Panc1 (cell line): ENCODE results near the gene CCL2. TPM values are rescaled to one million over a fixed set of nuclear protein-coding genes. Genes with fewer than 3 reads are reported as not detected.

Experiments used
- ATAC-seq: fragments of 200-7000 bp; cut with Tn5 transposase; 2 replicates; pipeline ENCODE4 v1.9.1; 2020; ENCODE audit warnings: mild to moderate bottlenecking, moderate library complexity
- BruUV-seq: library from RNA; stranded (reverse); fragments of 400-500 nt; replicated peaks from 2 replicates; lab custom pipeline; 2021; lab: Mats Ljungman, UMichigan
- CTCF ChIA-PET: fragments of 300-600 bp; sonication (Branson Sonifier 250); formaldehyde crosslinking; loops from one replicate; lab custom pipeline; 2022; ENCODE audit warnings: antibody characterized with exemption; lab: Charles Lee
- POLR2A ChIA-PET: fragments of 300-600 bp; sonication (Branson Sonifier 250); formaldehyde crosslinking; loops from one replicate; lab custom pipeline; 2022; ENCODE audit warnings: antibody characterized with exemption; lab: Charles Lee
- DNase-seq: peaks from one replicate; pipeline ENCODE4 v3.0.0-alpha.2; 2010; ENCODE audit warnings: low read depth, low spot score
- H3K27ac ChIP-seq: 2 replicates; pipeline ENCODE4 v1.5.1; 2011; ENCODE audit warnings: mild to moderate bottlenecking, low read length, inconsistent platforms
- H3K27me3 ChIP-seq: fragments of 200-500 bp; sonication (Bioruptor generic); 2 replicates; pipeline ENCODE4 v1.6.0; 2014; ENCODE audit warnings: low read length, inconsistent platforms; ENCODE audit not compliant: control insufficient read depth, insufficient read depth
- H3K36me3 ChIP-seq: fragments of 200-500 bp; sonication (Bioruptor generic); 2 replicates; pipeline ENCODE4 v1.5.1; 2014; ENCODE audit warnings: inconsistent platforms, mild to moderate bottlenecking, low read length, moderate library complexity; ENCODE audit not compliant: control insufficient read depth, insufficient read depth
- H3K4me1 ChIP-seq: 2 replicates; pipeline ENCODE4 v1.5.1; 2011; ENCODE audit warnings: inconsistent platforms, mild to moderate bottlenecking, low read length, moderate library complexity; ENCODE audit not compliant: control insufficient read depth, insufficient read depth
- H3K4me3 ChIP-seq, 2 experiments: 2 replicates each; pipeline ENCODE4 v1.5.1; 2011 to 2012; ENCODE audit warnings: low read depth in 2 of 2, low read length in 2 of 2, mild to moderate bottlenecking in 2 of 2, inconsistent platforms in 1 of 2, moderate library complexity in 1 of 2
- H3K9me3 ChIP-seq: fragments of 200-500 bp; sonication (Bioruptor generic); 2 replicates; pipeline ENCODE4 v1.5.1; 2014; ENCODE audit warnings: low read depth, mild to moderate bottlenecking, inconsistent platforms, low read length, moderate library complexity; ENCODE audit not compliant: control insufficient read depth, insufficient read depth
- POLR2AphosphoS5 ChIP-seq: IDR thresholded peaks from 2 replicates; pipeline ENCODE4 v1.6.1; 2012; ENCODE audit warnings: mild to moderate bottlenecking, low read depth, low read length, moderate library complexity
- SIN3A ChIP-seq: IDR thresholded peaks from 2 replicates; pipeline ENCODE4 v1.6.1; 2012; ENCODE audit warnings: low read depth, mild to moderate bottlenecking, low read length, moderate library complexity, borderline replicate concordance; ENCODE audit not compliant: insufficient read depth
- TCF7L2 ChIP-seq: IDR thresholded peaks from 2 replicates; pipeline ENCODE4 v1.6.1; 2011; ENCODE audit warnings: mild to moderate bottlenecking, low read depth, low read length, inconsistent platforms
- in situ Hi-C: cut with HindIII; loops from 2 replicates; pipeline ENCODE4 v1.10.0; 2016; ENCODE audit warnings: low sequenced_read_pairs, low pct_unique_long_range_greater_than_20kb
- intact Hi-C: fragments of 100-400 bp; cut with micrococcal nuclease; formaldehyde crosslinking; loops from one replicate; pipeline ENCODE4 v1.10.0; 2022; ENCODE audit not compliant: unreplicated experiment
- total RNA-seq: library from RNA; stranded (reverse); gene quantifications from one replicate; pipeline ENCODE4 v1.2.1, GENCODE V29; 2021; ENCODE audit not compliant: unreplicated experiment
- TF ChIP-seq, protein P1 (sequence below): fragments of 450-650 bp; IDR thresholded peaks from 2 replicates; pipeline ENCODE4 v1.5.1; 2017; ENCODE audit warnings: mild to moderate bottlenecking
- TF ChIP-seq, protein P2 (sequence below), 2 experiments: IDR thresholded peaks; 2 replicates each; pipeline ENCODE4 v1.6.1; 2011 to 2012; ENCODE audit warnings: low read depth in 2 of 2, control low read depth in 1 of 2, low read length in 1 of 2, mild to moderate bottlenecking in 1 of 2, moderate library complexity in 1 of 2; ENCODE audit not compliant: insufficient read depth in 1 of 2

The CCL2 gene
- total RNA-seq, 1 experiment from 2014 or later: 513 TPM

DNA sequence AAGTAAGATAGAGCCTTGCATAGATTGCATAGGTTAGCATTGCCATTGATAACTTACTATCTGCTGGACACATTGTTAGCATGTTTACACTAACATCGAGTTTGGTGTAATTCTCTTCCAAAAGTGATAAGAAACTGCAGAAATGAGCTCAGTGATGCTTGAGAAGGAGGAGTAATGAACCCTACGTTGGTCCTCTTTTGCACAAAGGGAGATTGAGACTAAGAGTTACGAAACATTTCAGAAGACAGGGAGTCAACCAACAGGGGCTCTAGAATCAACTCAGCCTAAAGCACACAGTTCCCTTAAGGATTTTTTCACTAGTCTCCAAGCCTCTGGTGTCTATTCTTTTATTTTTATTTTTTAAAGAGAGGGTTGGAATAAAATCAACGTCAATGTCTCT is 21.7 kb downstream of the CCL2 start:
- TF ChIP-seq, protein P1, sequence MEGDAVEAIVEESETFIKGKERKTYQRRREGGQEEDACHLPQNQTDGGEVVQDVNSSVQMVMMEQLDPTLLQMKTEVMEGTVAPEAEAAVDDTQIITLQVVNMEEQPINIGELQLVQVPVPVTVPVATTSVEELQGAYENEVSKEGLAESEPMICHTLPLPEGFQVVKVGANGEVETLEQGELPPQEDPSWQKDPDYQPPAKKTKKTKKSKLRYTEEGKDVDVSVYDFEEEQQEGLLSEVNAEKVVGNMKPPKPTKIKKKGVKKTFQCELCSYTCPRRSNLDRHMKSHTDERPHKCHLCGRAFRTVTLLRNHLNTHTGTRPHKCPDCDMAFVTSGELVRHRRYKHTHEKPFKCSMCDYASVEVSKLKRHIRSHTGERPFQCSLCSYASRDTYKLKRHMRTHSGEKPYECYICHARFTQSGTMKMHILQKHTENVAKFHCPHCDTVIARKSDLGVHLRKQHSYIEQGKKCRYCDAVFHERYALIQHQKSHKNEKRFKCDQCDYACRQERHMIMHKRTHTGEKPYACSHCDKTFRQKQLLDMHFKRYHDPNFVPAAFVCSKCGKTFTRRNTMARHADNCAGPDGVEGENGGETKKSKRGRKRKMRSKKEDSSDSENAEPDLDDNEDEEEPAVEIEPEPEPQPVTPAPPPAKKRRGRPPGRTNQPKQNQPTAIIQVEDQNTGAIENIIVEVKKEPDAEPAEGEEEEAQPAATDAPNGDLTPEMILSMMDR: no peak
- TF ChIP-seq, protein P2, sequence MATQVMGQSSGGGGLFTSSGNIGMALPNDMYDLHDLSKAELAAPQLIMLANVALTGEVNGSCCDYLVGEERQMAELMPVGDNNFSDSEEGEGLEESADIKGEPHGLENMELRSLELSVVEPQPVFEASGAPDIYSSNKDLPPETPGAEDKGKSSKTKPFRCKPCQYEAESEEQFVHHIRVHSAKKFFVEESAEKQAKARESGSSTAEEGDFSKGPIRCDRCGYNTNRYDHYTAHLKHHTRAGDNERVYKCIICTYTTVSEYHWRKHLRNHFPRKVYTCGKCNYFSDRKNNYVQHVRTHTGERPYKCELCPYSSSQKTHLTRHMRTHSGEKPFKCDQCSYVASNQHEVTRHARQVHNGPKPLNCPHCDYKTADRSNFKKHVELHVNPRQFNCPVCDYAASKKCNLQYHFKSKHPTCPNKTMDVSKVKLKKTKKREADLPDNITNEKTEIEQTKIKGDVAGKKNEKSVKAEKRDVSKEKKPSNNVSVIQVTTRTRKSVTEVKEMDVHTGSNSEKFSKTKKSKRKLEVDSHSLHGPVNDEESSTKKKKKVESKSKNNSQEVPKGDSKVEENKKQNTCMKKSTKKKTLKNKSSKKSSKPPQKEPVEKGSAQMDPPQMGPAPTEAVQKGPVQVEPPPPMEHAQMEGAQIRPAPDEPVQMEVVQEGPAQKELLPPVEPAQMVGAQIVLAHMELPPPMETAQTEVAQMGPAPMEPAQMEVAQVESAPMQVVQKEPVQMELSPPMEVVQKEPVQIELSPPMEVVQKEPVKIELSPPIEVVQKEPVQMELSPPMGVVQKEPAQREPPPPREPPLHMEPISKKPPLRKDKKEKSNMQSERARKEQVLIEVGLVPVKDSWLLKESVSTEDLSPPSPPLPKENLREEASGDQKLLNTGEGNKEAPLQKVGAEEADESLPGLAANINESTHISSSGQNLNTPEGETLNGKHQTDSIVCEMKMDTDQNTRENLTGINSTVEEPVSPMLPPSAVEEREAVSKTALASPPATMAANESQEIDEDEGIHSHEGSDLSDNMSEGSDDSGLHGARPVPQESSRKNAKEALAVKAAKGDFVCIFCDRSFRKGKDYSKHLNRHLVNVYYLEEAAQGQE (IDR thresholded peaks at IDR 0.05; ENCODE audit: insufficient read depth in 1 of 2, low read depth in 2 of 2, low read length in 1 of 2): no peak
- no peak for TF ChIP-seq POLR2AphosphoS5
- no peak for TF ChIP-seq TCF7L2
- TF ChIP-seq SIN3A: no peak
- DNase-seq (no peak), ATAC-seq (no peak)
- intact Hi-C loops: no loop called here
- no peaks in the 10 kb centered on the region for H3K27me3 ChIP-seq
- H3K9me3 ChIP-seq: no peaks in the 10 kb centered on the region
- peaks cover 10% of the 10 kb centered on the region for H3K4me1 ChIP-seq
- CTCF ChIA-PET: interaction anchor here (1.5 kb wide), 1 partner anchor 85 kb away, joined by 4 read pairs; no protein-coding TSS in a partner anchor
- no peak overlapping the region for H3K4me3 ChIP-seq
- no peaks in the 10 kb centered on the region for H3K36me3 ChIP-seq
- POLR2A ChIA-PET: no interaction called here
- in situ Hi-C loops: no loop called here
- no TSS peak for BruUV-seq
- H3K27ac ChIP-seq: peak overlapping the region; percentile 9; the same call in 1 of the 2 replicates

DNA sequence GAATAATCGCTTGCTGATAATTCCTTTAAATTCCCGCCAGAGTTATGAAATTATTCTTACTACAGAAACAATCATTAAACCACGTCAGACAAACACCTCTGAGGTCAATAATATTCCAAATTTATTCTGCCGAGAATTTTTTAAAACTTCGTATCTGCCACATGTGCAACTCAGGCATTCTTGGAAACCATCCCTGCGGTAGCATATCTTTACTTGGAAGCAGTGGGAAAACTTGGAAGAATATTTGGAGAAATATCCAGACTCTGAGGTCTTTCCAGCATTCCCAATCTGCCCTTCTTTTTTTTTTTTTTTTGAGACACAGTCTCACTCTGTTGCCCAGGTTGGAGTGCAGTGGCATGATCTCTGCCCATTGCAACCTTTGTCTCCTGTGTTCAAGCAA is 28.5 kb downstream of the CCL2 start:
- Histone ChIP-seq H3K9me3 (no peaks in the 10 kb centered on the region), H3K36me3 (no peaks in the 10 kb centered on the region), H3K27ac (no peak overlapping the region), H3K4me1 (no peaks in the 10 kb centered on the region), H3K4me3 (no peak overlapping the region), H3K27me3 (no peaks in the 10 kb centered on the region)
- POLR2A ChIA-PET: no interaction called here
- no TSS peak for BruUV-seq
- intact Hi-C loops: no loop called here
- CTCF ChIA-PET: no interaction called here
- in situ Hi-C loops: no loop called here
- no peak for TF ChIP-seq TCF7L2
- TF ChIP-seq, protein P1: no peak
- TF ChIP-seq SIN3A: no peak
- TF ChIP-seq, protein P2 (IDR thresholded peaks at IDR 0.05; ENCODE audit: insufficient read depth in 1 of 2, low read depth in 2 of 2, low read length in 1 of 2): no peak
- TF ChIP-seq POLR2AphosphoS5: no peak
- ATAC-seq (no peak), DNase-seq (no peak)
